Activated T-helper 1 cell treated with anti-CD3 and anti-CD28 coated beads, Interleukin-12 subunit alpha, Interleukin-12 subunit beta, Interleukin-2, Interleukin-4 antibody, amounts not matched to agents 30 ng/mL and 10 ng/mL and 1 ng/mL, durations not matched to agents 14 hours and 24 hours and 36 hours (primary cell): ENCODE measurements around the gene HGFAC. TPM values are rescaled to one million over a fixed set of nuclear protein-coding genes. Genes with fewer than 3 reads are reported as not detected.
"Not testable (repeated sequence)": the region's sequence is repeated elsewhere in the genome, so short reads cannot be mapped to it uniquely, and the experiment has no call there.

ENCODE experiments used
- DNase-seq: peaks from one replicate; pipeline ENCODE4 v3.0.0; 2021; ENCODE audit warnings: low spot score
- H3K27ac Mint-ChIP-seq: one replicate; pipeline ENCODE4 v1.8.0; 2021; ENCODE audit warnings: mild to moderate bottlenecking, mixed read lengths
- H3K27me3 Mint-ChIP-seq: one replicate; pipeline ENCODE4 v1.8.0; 2022; ENCODE audit warnings: mild to moderate bottlenecking, moderate library complexity, mixed read lengths; ENCODE audit not compliant: insufficient read depth
- H3K36me3 Mint-ChIP-seq: one replicate; pipeline ENCODE4 v1.8.0; 2021; ENCODE audit warnings: low read depth, mixed read lengths
- H3K4me1 Mint-ChIP-seq: one replicate; pipeline ENCODE4 v1.8.0; 2021; ENCODE audit warnings: low read depth, mixed read lengths
- H3K4me3 Mint-ChIP-seq: one replicate; pipeline ENCODE4 v1.8.0; 2021; ENCODE audit warnings: mild to moderate bottlenecking, moderate library complexity, mixed read lengths
- H3K9me3 Mint-ChIP-seq: one replicate; pipeline ENCODE4 v1.8.0; 2021; ENCODE audit warnings: mixed read lengths
- intact Hi-C: fragments of 100-400 bp; cut with micrococcal nuclease; formaldehyde crosslinking; loops from one replicate; pipeline ENCODE4 v1.15.1; 2024
- total RNA-seq: library from RNA; stranded (reverse); gene quantifications from 2 replicates; pipeline ENCODE4 v1.2.3, GENCODE V29; 2022

The HGFAC gene
- total RNA-seq, 1 donor from 2014 or later, result not detected

GRCh38 chr4:3406431-3406830, 35.3 kb upstream of the HGFAC start:
- H3K4me1 Mint-ChIP-seq, result no peaks in the 10 kb centered on the region
- no peak overlapping the region for H3K27ac Mint-ChIP-seq
- intact Hi-C loops, result no loop called here
- no peaks in the 10 kb centered on the region for H3K36me3 Mint-ChIP-seq
- no peaks in the 10 kb centered on the region for H3K9me3 Mint-ChIP-seq
- DNase-seq, result no peak
- no peak overlapping the region for H3K4me3 Mint-ChIP-seq
- H3K27me3 Mint-ChIP-seq, result no peaks in the 10 kb centered on the region

GRCh38 chr4:3407171-3407771, 34.5 kb upstream of the HGFAC start:
- Mint-ChIP-seq H3K36me3 (no peaks in the 10 kb centered on the region), H3K27ac (no peak overlapping the region), H3K4me1 (no peaks in the 10 kb centered on the region), H3K9me3 (no peaks in the 10 kb centered on the region), H3K4me3 (no peak overlapping the region), H3K27me3 (no peaks in the 10 kb centered on the region)
- intact Hi-C loops, result no loop called here
- no peak for DNase-seq

- Mint-ChIP-seq H3K36me3 (no peaks in the 10 kb centered on the region), H3K4me1 (no peaks in the 10 kb centered on the region), H3K9me3 (no peaks in the 10 kb centered on the region), H3K27ac (no peak overlapping the region), H3K4me3 (no peak overlapping the region), H3K27me3 (no peaks in the 10 kb centered on the region)
- DNase-seq, result no peak
- intact Hi-C loops, result no loop called here
Observed at GRCh38 chr4:3407930-3408792, 33.6 kb upstream of the HGFAC start.

DNA sequence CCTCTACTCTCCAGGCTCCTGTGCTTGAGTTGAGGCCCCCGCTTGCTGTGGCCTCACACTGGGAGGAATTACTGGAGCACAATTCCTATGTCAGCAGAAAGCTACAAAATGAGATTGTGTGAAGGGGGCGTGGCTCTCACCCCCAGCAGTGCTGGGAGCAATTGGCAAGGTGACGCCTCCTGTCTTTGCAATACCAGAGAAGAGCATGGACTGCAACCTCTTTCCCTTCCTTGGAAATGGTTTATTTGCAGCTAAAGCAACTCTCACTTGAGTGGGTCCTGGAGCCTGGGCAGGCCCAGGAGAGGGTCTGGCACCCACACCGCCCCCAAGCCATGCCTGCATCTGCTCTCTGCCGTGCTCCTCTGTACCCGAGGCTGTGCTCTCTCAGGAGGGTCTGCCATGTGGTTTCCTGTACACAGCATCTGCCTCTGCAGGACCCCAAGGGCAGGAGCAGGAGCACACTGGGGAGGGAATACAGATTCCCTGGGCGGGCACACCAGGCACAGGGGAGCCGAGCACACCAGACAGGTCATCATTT, 32.9 kb upstream of the HGFAC start:
- Mint-ChIP-seq H3K4me3 (no peak overlapping the region), H3K27me3 (no peaks in the 10 kb centered on the region), H3K9me3 (no peaks in the 10 kb centered on the region), H3K27ac (no peak overlapping the region), H3K36me3 (no peaks in the 10 kb centered on the region), H3K4me1 (no peaks in the 10 kb centered on the region)
- intact Hi-C loops, result no loop called here
- DNase-seq, result no peak

GRCh38 chr4:3409571-3410091, 32.1 kb upstream of the HGFAC start:
- no peak for DNase-seq
- H3K27ac Mint-ChIP-seq, result no peak overlapping the region
- no peaks in the 10 kb centered on the region for H3K9me3 Mint-ChIP-seq
- intact Hi-C loops, result no loop called here
- H3K4me3 Mint-ChIP-seq, result no peak overlapping the region
- H3K4me1 Mint-ChIP-seq, result no peaks in the 10 kb centered on the region
- H3K36me3 Mint-ChIP-seq, result no peaks in the 10 kb centered on the region
- H3K27me3 Mint-ChIP-seq, result no peaks in the 10 kb centered on the region

- intact Hi-C loops, result no loop called here
- DNase-seq, result no peak
- H3K9me3 Mint-ChIP-seq, result no peaks in the 10 kb centered on the region
- no peaks in the 10 kb centered on the region for H3K36me3 Mint-ChIP-seq
- no peaks in the 10 kb centered on the region for H3K4me1 Mint-ChIP-seq
- H3K27ac Mint-ChIP-seq, result no peak overlapping the region
- no peaks in the 10 kb centered on the region for H3K27me3 Mint-ChIP-seq
- H3K4me3 Mint-ChIP-seq, result no peak overlapping the region
Observed at GRCh38 chr4:3410401-3411135, 31.2 kb upstream of the HGFAC start.

GRCh38 chr4:3411190-3411589, 30.6 kb upstream of the HGFAC start:
- H3K4me1 Mint-ChIP-seq, H3K9me3 Mint-ChIP-seq, H3K4me3 Mint-ChIP-seq, H3K36me3 Mint-ChIP-seq, DNase-seq, H3K27me3 Mint-ChIP-seq, H3K27ac Mint-ChIP-seq, intact Hi-C loops: not testable (repeated sequence)

- Mint-ChIP-seq H3K27me3 (no peaks in the 10 kb centered on the region), H3K27ac (no peak overlapping the region), H3K4me1 (no peaks in the 10 kb centered on the region), H3K4me3 (no peak overlapping the region), H3K36me3 (no peaks in the 10 kb centered on the region), H3K9me3 (no peaks in the 10 kb centered on the region)
- intact Hi-C loops, result no loop called here
- DNase-seq, result no peak
Observed at GRCh38 chr4:3411676-3412075, 30.1 kb upstream of the HGFAC start.

GRCh38 chr4:3412257-3413020, 29.3 kb upstream of the HGFAC start:
- H3K4me1 Mint-ChIP-seq, result no peaks in the 10 kb centered on the region
- intact Hi-C loops, result no loop called here
- no peak for DNase-seq
- H3K27ac Mint-ChIP-seq, result no peak overlapping the region
- no peaks in the 10 kb centered on the region for H3K36me3 Mint-ChIP-seq
- H3K9me3 Mint-ChIP-seq, result no peaks in the 10 kb centered on the region
- H3K4me3 Mint-ChIP-seq, result no peak overlapping the region
- no peaks in the 10 kb centered on the region for H3K27me3 Mint-ChIP-seq

GRCh38 chr4:3413217-3413671, 28.5 kb upstream of the HGFAC start:
- Mint-ChIP-seq H3K27ac (no peak overlapping the region), H3K4me3 (no peak overlapping the region), H3K4me1 (no peaks in the 10 kb centered on the region), H3K9me3 (no peaks in the 10 kb centered on the region), H3K27me3 (no peaks in the 10 kb centered on the region), H3K36me3 (no peaks in the 10 kb centered on the region)
- intact Hi-C loops, result no loop called here
- DNase-seq, result no peak

DNA sequence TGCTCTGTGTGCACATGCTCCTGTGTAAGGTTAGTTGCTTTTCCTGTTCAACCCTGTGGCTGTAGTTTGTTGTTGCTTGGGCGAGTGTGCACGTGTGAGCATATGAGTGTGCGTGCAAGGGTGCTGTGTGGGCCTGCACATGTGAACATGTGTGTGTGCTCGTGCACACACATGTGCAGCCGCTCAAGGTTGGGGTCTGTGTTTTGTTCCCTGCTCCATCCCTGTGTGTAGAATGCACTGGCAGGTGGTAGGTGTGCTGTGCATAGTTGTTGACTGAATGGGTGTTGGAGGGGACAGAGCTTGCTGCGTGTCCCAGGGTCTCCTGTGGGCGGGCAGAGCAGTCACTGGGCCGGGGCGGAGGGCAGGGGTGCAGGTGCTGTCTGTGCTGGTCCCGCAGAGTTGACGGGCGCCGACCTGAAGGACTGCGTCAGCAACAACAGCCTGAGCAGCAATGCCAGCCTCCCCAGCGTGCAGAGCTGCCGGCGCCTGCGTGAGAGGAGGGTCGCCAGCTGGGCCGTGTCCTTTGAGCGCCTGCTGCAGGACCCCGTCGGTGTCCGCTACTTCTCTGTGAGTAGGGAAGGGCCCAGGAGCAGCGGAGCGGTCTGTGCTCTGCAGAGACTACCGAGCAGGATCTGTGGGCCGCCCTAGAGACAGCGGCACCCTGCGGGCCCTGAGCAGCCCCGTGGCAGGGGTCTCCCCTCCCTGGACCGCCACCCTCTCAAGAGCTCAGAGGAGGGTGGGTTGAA, 27.9 kb upstream of the HGFAC start:
- no peak for DNase-seq
- no peaks in the 10 kb centered on the region for H3K27me3 Mint-ChIP-seq
- H3K4me1 Mint-ChIP-seq, result no peaks in the 10 kb centered on the region
- H3K9me3 Mint-ChIP-seq, result no peaks in the 10 kb centered on the region
- H3K27ac Mint-ChIP-seq, result no peak overlapping the region
- H3K36me3 Mint-ChIP-seq, result no peaks in the 10 kb centered on the region
- intact Hi-C loops, result no loop called here
- no peak overlapping the region for H3K4me3 Mint-ChIP-seq
